SU-DHL-6 (cell line): ENCODE data around the gene TBPL1.

Source experiments
- CTCF ChIP-seq: fragments of 200-600 bp; sonication (generic); IDR thresholded peaks from one replicate; pipeline ENCODE4 v1.5.1; 2017; ENCODE audit warnings: antibody characterized with exemption, mild to moderate bottlenecking, low read length, moderate library complexity; ENCODE audit not compliant: insufficient read depth, poor library complexity, severe bottlenecking
- EZH2phosphoT487 ChIP-seq: fragments of 200-600 bp; sonication (generic), shearing (Covaris generic); conservative IDR thresholded peaks from 2 replicates; pipeline ENCODE4 v1.6.1; 2018; ENCODE audit warnings: mild to moderate bottlenecking, antibody characterized with exemption, low read length, moderate library complexity, mixed read lengths

GRCh38 chr6:133953634-133954415, 801 bp downstream of the TBPL1 start:
- no peak for TF ChIP-seq CTCF
- no peak for TF ChIP-seq EZH2phosphoT487
